Measurements from ENCODE around the gene CFAP300. TPM values are rescaled to one million over a fixed set of nuclear protein-coding genes. Genes with fewer than 3 reads are reported as not detected.

Gene CFAP300
- total and polyA plus RNA-seq, 4 donors, result 6.5 to 13.1 (median 7.4) TPM

DNA sequence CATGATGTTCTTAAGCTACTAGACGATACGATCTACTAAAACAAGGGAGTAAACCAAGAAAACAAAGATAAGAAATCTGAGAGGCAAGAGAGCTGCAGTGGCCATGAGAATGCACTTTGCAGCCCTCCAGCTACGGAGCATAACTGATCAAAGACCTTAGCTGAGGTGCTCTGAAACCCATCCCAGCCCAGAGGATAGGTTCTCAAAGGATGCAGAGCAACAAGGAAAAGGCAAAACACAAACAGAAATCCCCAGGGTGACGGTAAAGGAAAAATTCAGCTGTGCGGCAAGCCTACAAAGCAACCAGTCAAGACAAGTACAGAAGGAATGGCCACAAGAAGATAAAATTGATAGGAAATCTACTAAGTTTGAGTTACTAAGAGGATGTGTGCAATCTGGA, 32.5 kb upstream of the CFAP300 start:
- Histone ChIP-seq H3K9me3 (ENCODE audit: control insufficient read depth, insufficient read depth, low read length) (no peaks in the 10 kb centered on the region), H3K27me3 (ENCODE audit: control insufficient read depth, insufficient read depth, low read length) (no peaks in the 10 kb centered on the region), H3K36me3 (ENCODE audit: control insufficient read depth, insufficient read depth, low read length) (no peaks in the 10 kb centered on the region), H3K4me1 (ENCODE audit: control insufficient read depth, insufficient read depth, low read length) (no peaks in the 10 kb centered on the region), H3K4me3 (ENCODE audit: low read depth, low read length) (no peak overlapping the region), H3K27ac (ENCODE audit: low read depth, low read length) (no peak overlapping the region)
- no peak for DNase-seq (ENCODE audit: low read depth in 4 of 6, low spot score in 6 of 6)
- 95% methylated on average over 5 of the region's 5 CpGs for WGBS (ENCODE audit: insufficient coverage)

DNA sequence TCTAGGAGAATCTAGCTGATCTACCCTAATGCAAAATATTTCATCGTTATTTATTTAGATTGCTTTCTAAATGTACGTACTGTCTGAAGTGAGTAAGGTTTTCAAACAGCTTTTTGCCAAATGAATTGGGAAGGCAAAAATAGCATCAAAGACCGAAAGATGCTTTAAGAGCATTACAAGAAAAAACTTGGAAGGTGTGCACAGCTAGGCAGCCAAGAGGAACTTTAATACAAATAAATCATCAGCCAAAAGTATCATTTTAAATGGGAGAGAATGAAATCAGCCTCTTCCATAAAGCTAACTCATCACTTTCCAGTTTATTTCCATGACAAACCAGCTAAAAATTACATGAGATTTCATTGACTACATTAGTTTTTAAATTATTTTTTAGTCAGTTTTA, 30.2 kb upstream of the CFAP300 start:
- no peak overlapping the region for H3K4me3 ChIP-seq (ENCODE audit: low read depth, low read length)
- H3K4me1 ChIP-seq (ENCODE audit: control insufficient read depth, insufficient read depth, low read length), result no peaks in the 10 kb centered on the region
- peak in 2 of 6 donors; percentile 4 to 62 for DNase-seq (ENCODE audit: low read depth in 4 of 6, low spot score in 6 of 6)
- H3K36me3 ChIP-seq (ENCODE audit: control insufficient read depth, insufficient read depth, low read length), result no peaks in the 10 kb centered on the region
- no peaks in the 10 kb centered on the region for H3K9me3 ChIP-seq (ENCODE audit: control insufficient read depth, insufficient read depth, low read length)
- WGBS (ENCODE audit: insufficient coverage), result no CpG with 5 or more reads among the region's 3 CpGs
- no peak overlapping the region for H3K27ac ChIP-seq (ENCODE audit: low read depth, low read length)
- H3K27me3 ChIP-seq (ENCODE audit: control insufficient read depth, insufficient read depth, low read length), result no peaks in the 10 kb centered on the region

DNA sequence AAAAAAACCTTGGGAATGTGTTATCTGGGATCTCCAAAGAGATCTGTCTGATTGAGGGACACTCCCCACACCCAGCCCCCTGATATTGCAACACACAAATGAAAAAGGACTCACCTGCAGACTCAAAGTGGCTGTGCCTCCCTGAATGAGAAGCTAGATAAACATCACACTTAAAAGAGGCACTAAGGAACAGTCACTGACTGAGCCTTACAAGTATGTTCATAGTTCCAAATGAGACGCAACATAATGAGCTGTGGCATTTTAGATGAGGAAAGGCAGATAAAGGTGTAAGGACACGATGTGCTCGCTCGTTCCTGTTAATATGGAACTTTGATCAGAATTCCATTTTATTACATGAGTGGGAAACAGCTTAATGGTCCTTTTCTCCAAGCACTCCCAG, 21.0 kb upstream of the CFAP300 start:
- no peaks in the 10 kb centered on the region for H3K4me1 ChIP-seq (ENCODE audit: control insufficient read depth, insufficient read depth, low read length)
- no peaks in the 10 kb centered on the region for H3K36me3 ChIP-seq (ENCODE audit: control insufficient read depth, insufficient read depth, low read length)
- peak in 1 of 6 donors; percentile 19 for DNase-seq (ENCODE audit: low read depth in 4 of 6, low spot score in 6 of 6)
- no peak overlapping the region for H3K27ac ChIP-seq (ENCODE audit: low read depth, low read length)
- no CpG with 5 or more reads among the region's 4 CpGs for WGBS (ENCODE audit: insufficient coverage)
- H3K4me3 ChIP-seq (ENCODE audit: low read depth, low read length), result no peak overlapping the region
- H3K27me3 ChIP-seq (ENCODE audit: control insufficient read depth, insufficient read depth, low read length), result no peaks in the 10 kb centered on the region
- H3K9me3 ChIP-seq (ENCODE audit: control insufficient read depth, insufficient read depth, low read length), result no peaks in the 10 kb centered on the region

DNA sequence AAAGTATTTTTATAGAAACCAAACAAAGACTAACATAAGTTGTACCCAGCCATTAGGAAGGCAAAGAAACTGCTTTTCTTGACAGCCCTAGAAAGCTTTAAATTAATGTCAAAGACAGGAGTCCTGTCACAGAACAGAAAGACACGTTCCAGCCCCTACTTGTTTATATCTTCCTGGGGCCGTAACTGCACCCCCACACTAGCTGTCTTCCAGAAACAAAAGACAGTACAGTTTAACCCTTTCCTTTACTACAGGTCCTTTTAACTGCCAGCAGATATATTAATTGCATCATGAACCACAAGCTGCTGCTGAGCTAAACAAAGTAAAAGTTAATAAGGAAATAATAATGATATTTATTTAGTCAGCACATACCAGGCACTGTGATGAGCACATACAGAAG, 20.3 kb upstream of the CFAP300 start:
- Histone ChIP-seq H3K27me3 (ENCODE audit: control insufficient read depth, insufficient read depth, low read length) (no peaks in the 10 kb centered on the region), H3K36me3 (ENCODE audit: control insufficient read depth, insufficient read depth, low read length) (no peaks in the 10 kb centered on the region), H3K4me1 (ENCODE audit: control insufficient read depth, insufficient read depth, low read length) (no peaks in the 10 kb centered on the region), H3K27ac (ENCODE audit: low read depth, low read length) (no peak overlapping the region), H3K4me3 (ENCODE audit: low read depth, low read length) (no peak overlapping the region), H3K9me3 (ENCODE audit: control insufficient read depth, insufficient read depth, low read length) (no peaks in the 10 kb centered on the region)
- 0% methylated on average over 2 of the region's 2 CpGs for WGBS (ENCODE audit: insufficient coverage)
- no peak for DNase-seq (ENCODE audit: low read depth in 4 of 6, low spot score in 6 of 6)

DNA sequence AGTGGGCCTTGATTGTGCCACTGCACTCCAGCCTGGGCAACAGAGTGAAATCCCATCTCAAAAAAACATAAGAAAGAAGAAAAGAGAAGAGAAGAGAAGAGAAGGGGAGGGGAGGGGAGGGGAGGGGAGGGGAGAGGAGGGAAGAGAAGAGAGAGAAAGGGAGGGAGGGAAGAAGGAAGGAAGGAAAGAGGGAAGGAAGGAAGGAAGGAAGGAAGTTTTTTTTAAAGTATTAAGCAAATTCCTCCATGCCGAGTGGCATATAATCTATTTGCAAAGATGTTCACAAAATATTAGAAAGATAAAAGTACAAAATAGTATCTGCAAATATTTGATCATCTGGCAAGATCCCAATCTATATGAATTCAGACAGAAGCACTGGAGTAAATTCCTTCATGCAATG, 10.5 kb upstream of the CFAP300 start:
- Histone ChIP-seq H3K4me3 (ENCODE audit: low read depth, low read length) (no peak overlapping the region), H3K27me3 (ENCODE audit: control insufficient read depth, insufficient read depth, low read length) (no peaks in the 10 kb centered on the region), H3K9me3 (ENCODE audit: control insufficient read depth, insufficient read depth, low read length) (no peaks in the 10 kb centered on the region), H3K4me1 (ENCODE audit: control insufficient read depth, insufficient read depth, low read length) (no peaks in the 10 kb centered on the region), H3K36me3 (ENCODE audit: control insufficient read depth, insufficient read depth, low read length) (no peaks in the 10 kb centered on the region), H3K27ac (ENCODE audit: low read depth, low read length) (no peak overlapping the region)
- no peak for DNase-seq (ENCODE audit: low read depth in 4 of 6, low spot score in 6 of 6)
- WGBS (ENCODE audit: insufficient coverage), result no CpG with 5 or more reads among the region's 1 CpG

DNA sequence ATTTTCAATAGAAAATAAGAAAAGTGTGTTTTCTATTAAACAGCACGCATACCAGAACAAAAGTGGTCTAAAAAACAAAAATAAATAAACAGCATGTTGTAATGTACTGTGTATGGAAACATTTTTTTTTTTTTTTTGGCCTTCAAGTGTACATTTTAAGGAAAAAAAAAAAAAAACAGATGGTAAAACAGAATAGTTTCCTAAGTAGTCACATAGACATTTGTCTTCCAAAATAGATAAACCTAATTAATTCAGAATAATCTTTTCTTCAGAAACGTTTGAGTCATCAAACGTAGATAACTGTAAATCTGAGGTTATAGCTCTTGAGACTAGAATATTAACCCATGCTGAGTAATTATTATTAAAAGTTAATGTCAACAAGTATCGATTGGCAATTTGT, 396 bp upstream of the CFAP300 start:
- Histone ChIP-seq H3K27ac (ENCODE audit: low read depth, low read length) (peak overlapping the region; percentile 81), H3K36me3 (ENCODE audit: control insufficient read depth, insufficient read depth, low read length) (no peaks in the 10 kb centered on the region), H3K4me3 (ENCODE audit: low read depth, low read length) (peak overlapping the region; percentile 80), H3K27me3 (ENCODE audit: control insufficient read depth, insufficient read depth, low read length) (no peaks in the 10 kb centered on the region), H3K4me1 (ENCODE audit: control insufficient read depth, insufficient read depth, low read length) (peaks cover 11% of the 10 kb centered on the region), H3K9me3 (ENCODE audit: control insufficient read depth, insufficient read depth, low read length) (no peaks in the 10 kb centered on the region)
- no CpG with 5 or more reads among the region's 4 CpGs for WGBS (ENCODE audit: insufficient coverage)
- peak in 2 of 6 donors; percentile 7 to 11 for DNase-seq (ENCODE audit: low read depth in 4 of 6, low spot score in 6 of 6)

DNA sequence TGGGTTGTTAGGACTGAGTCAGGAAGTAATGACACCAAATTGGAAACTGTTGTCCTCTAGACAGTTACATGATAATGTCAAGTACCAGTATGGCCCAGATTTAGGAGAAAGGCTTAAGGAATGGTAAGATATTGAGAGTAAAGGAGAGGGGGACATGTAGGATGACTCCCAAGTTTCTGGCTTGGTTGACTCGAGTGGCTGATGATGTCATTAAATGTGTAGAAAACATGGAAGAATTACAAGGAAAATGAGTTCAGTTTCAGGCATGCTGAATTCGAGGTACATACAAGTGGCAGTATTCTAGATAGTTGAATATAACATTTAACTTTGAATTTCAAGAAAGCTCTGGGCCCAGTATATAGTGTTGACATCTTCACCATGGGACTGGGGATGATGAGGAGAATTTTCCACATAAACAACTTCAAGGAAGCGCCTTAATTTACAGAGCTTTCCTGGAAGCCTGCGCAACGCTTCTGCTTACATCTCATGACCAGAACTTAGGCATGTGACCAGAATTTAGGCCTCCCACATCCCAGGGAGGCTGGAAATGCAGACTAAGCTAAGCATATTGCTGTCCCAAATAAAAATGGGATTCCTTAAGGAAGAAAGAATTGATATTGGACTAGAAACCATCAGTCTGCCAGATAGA, 3.8 kb downstream of the CFAP300 start:
- 97% methylated on average over 3 of the region's 5 CpGs for WGBS (ENCODE audit: insufficient coverage)
- H3K27ac ChIP-seq (ENCODE audit: low read depth, low read length), result no peak overlapping the region
- H3K4me1 ChIP-seq (ENCODE audit: control insufficient read depth, insufficient read depth, low read length), result peaks cover 11% of the 10 kb centered on the region
- H3K36me3 ChIP-seq (ENCODE audit: control insufficient read depth, insufficient read depth, low read length), result no peaks in the 10 kb centered on the region
- H3K9me3 ChIP-seq (ENCODE audit: control insufficient read depth, insufficient read depth, low read length), result no peaks in the 10 kb centered on the region
- H3K4me3 ChIP-seq (ENCODE audit: low read depth, low read length), result no peak overlapping the region
- H3K27me3 ChIP-seq (ENCODE audit: control insufficient read depth, insufficient read depth, low read length), result no peaks in the 10 kb centered on the region
- DNase-seq (ENCODE audit: low read depth in 4 of 6, low spot score in 6 of 6), result no peak

DNA sequence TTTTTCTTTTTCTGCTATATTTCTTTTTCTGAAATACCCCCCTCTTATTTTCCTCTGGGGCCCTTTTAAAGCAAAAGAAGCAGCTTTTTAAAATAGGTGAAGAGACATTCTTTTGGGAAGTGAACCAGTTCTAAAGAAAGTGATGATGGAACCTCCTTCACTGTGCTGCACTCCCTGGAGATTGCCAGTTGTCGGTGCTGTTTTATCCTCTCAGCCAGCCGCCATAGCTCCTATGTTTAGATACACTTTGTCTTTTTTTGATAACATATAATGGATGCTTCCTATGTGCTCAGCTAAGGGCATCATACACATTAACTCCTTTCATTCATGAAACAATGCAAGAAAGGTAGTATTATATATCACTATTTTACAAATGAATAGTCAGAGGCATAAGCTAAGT, 14.0 kb downstream of the CFAP300 start:
- Histone ChIP-seq H3K4me3 (ENCODE audit: low read depth, low read length) (no peak overlapping the region), H3K4me1 (ENCODE audit: control insufficient read depth, insufficient read depth, low read length) (no peaks in the 10 kb centered on the region), H3K9me3 (ENCODE audit: control insufficient read depth, insufficient read depth, low read length) (no peaks in the 10 kb centered on the region), H3K27me3 (ENCODE audit: control insufficient read depth, insufficient read depth, low read length) (no peaks in the 10 kb centered on the region), H3K27ac (ENCODE audit: low read depth, low read length) (no peak overlapping the region), H3K36me3 (ENCODE audit: control insufficient read depth, insufficient read depth, low read length) (no peaks in the 10 kb centered on the region)
- WGBS (ENCODE audit: insufficient coverage), result no CpG with 5 or more reads among the region's 2 CpGs
- peak in 1 of 6 donors; percentile 16 for DNase-seq (ENCODE audit: low read depth in 4 of 6, low spot score in 6 of 6)

DNA sequence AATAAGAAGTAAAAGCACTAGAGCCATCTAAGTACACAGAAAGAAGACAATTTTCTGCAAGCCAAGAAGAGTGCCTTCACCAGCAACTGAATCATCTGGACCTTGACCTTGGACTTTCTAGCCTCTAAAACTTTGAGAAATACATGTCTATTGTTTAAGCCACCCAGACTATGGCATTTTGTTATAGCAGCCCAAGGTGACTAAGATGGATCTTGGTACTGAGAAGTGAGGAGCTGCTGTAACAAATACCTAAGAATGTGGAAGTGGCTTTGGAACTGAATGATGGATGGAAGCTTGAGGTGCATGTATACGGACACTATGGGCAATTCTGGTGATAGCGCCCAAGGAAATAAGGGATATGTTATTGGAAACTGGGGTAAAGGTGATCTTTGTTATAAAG, 14.9 kb downstream of the CFAP300 start:
- Histone ChIP-seq H3K27me3 (ENCODE audit: control insufficient read depth, insufficient read depth, low read length) (no peaks in the 10 kb centered on the region), H3K4me1 (ENCODE audit: control insufficient read depth, insufficient read depth, low read length) (no peaks in the 10 kb centered on the region), H3K36me3 (ENCODE audit: control insufficient read depth, insufficient read depth, low read length) (no peaks in the 10 kb centered on the region), H3K27ac (ENCODE audit: low read depth, low read length) (no peak overlapping the region), H3K4me3 (ENCODE audit: low read depth, low read length) (no peak overlapping the region), H3K9me3 (ENCODE audit: control insufficient read depth, insufficient read depth, low read length) (no peaks in the 10 kb centered on the region)
- DNase-seq (ENCODE audit: low read depth in 4 of 6, low spot score in 6 of 6), result no peak
- WGBS (ENCODE audit: insufficient coverage), result 96% methylated on average over 2 of the region's 2 CpGs

DNA sequence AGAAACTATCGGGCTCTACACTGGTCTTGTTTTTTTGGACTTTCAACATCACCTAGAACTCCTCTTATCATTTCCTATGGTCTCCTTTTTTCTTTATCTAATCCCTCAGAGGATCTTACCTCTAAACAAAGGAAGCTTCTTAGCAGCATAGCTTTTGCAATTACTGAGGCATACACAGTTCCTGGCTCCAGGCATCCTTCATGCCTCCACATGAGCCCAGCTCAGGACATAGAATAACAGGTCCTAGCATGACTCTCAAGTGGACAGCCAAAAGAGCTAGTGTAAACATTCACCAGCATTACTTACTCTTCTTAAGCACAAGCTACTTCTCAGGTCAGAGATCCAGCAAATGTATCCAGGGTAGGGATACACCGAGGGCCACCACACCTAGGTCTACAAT, 17.1 kb downstream of the CFAP300 start:
- Histone ChIP-seq H3K27me3 (ENCODE audit: control insufficient read depth, insufficient read depth, low read length) (no peaks in the 10 kb centered on the region), H3K27ac (ENCODE audit: low read depth, low read length) (no peak overlapping the region), H3K4me3 (ENCODE audit: low read depth, low read length) (no peak overlapping the region), H3K9me3 (ENCODE audit: control insufficient read depth, insufficient read depth, low read length) (no peaks in the 10 kb centered on the region), H3K4me1 (ENCODE audit: control insufficient read depth, insufficient read depth, low read length) (no peaks in the 10 kb centered on the region), H3K36me3 (ENCODE audit: control insufficient read depth, insufficient read depth, low read length) (no peaks in the 10 kb centered on the region)
- 100% methylated on average over 1 of the region's 2 CpGs for WGBS (ENCODE audit: insufficient coverage)
- no peak for DNase-seq (ENCODE audit: low read depth in 4 of 6, low spot score in 6 of 6)
